Left ventricle myocardium inferior (tissue), 1 donor: ENCODE results near the gene USP44. TPM values are rescaled to one million over a fixed set of nuclear protein-coding genes. Genes with fewer than 3 reads are reported as not detected.

ENCODE experiments used
- DNase-seq: peaks from one replicate; pipeline ENCODE4 v3.0.0-alpha.2; 2020
- H3K27ac ChIP-seq: fragments of 200-600 bp; replicated peaks from 2 replicates; pipeline ENCODE4 v1.8.0; 2021
- H3K27me3 ChIP-seq: fragments of 200-600 bp; 2 replicates; pipeline ENCODE4 v1.8.0; 2021; ENCODE audit warnings: low read depth
- H3K36me3 ChIP-seq: fragments of 200-600 bp; 2 replicates; pipeline ENCODE4 v1.8.0; 2021
- H3K4me1 ChIP-seq: fragments of 200-600 bp; 2 replicates; pipeline ENCODE4 v1.8.0; 2021
- H3K4me3 ChIP-seq: fragments of 200-600 bp; 2 replicates; pipeline ENCODE4 v1.8.0; 2021; ENCODE audit warnings: mild to moderate bottlenecking, moderate library complexity
- H3K9me3 ChIP-seq: fragments of 200-600 bp; replicated peaks from 2 replicates; pipeline ENCODE4 v1.8.0; 2021
- intact Hi-C: fragments of 100-400 bp; cut with micrococcal nuclease; formaldehyde crosslinking; loops from one replicate; pipeline ENCODE4 v1.11.0; 2022
- long read RNA-seq: library from polyadenylated mRNA; unstranded; transcript quantifications from one replicate; pipeline ENCODE4 v2.0.0, GENCODE V29; 2021
- total RNA-seq: library from RNA; stranded (reverse); fragmentation: NEBNext Ultra II Directional; extraction: Animal tissue kit (Norgen Biotek cat#: 25700); gene quantifications from one replicate; pipeline ENCODE4 v1.2.1, GENCODE V29; 2021
- TF ChIP-seq, protein P1 (sequence below): fragments of 200-600 bp; IDR thresholded peaks from 2 replicates; pipeline ENCODE4 v1.8.0; 2021; ENCODE audit warnings: antibody characterized with exemption, mild to moderate bottlenecking, borderline replicate concordance
- donor health status: DM: no; HTN: yes; CAD: no; lungs with severe emphysema.

The USP44 gene
- total RNA-seq, result 0.80 TPM
- long read RNA-seq, partial matches to known transcripts, result 0 of 3 reads
- long read RNA-seq, other reads (novel, unspliced or antisense), result 1 of 3 reads

DNA sequence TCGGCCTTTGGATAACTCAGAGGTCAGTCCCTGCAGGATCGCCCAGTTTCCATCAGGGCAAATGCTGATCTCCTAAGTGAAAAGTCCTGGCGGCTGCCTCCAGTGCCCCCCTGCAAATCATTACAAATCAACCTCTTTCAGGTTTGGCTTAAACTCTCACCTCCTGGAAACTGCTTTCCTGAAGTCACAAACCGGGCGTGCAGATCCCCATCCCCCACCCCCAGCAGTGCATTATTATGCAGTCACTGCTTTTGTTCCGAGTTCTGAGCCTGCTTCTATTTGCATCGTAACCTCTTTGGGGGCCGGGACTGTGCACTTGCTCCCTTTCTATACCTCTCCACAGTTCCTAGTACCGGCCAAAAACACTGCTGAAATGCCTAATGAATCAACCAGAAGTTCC is at the start of gene USP44:
USP44 (minus strand) TSS at position 172 of the 400 bp plus-strand sequence. CDS start 17,220 bp downstream, outside the sequence.
- TF ChIP-seq, protein P1, sequence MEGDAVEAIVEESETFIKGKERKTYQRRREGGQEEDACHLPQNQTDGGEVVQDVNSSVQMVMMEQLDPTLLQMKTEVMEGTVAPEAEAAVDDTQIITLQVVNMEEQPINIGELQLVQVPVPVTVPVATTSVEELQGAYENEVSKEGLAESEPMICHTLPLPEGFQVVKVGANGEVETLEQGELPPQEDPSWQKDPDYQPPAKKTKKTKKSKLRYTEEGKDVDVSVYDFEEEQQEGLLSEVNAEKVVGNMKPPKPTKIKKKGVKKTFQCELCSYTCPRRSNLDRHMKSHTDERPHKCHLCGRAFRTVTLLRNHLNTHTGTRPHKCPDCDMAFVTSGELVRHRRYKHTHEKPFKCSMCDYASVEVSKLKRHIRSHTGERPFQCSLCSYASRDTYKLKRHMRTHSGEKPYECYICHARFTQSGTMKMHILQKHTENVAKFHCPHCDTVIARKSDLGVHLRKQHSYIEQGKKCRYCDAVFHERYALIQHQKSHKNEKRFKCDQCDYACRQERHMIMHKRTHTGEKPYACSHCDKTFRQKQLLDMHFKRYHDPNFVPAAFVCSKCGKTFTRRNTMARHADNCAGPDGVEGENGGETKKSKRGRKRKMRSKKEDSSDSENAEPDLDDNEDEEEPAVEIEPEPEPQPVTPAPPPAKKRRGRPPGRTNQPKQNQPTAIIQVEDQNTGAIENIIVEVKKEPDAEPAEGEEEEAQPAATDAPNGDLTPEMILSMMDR, result no peak
- no peak within 1 kb of the TSS for H3K4me3 ChIP-seq
- no peaks in the 10 kb centered on the region for H3K36me3 ChIP-seq
- peaks cover 7% of the 10 kb centered on the region for H3K9me3 ChIP-seq
- H3K4me1 ChIP-seq, result peaks cover 19% of the 10 kb centered on the region
- no peak within 1 kb of the TSS for H3K27ac ChIP-seq
- DNase-seq, result no peak
- peaks cover 14% of the 10 kb centered on the region for H3K27me3 ChIP-seq
- intact Hi-C loops, result no loop called here

DNA sequence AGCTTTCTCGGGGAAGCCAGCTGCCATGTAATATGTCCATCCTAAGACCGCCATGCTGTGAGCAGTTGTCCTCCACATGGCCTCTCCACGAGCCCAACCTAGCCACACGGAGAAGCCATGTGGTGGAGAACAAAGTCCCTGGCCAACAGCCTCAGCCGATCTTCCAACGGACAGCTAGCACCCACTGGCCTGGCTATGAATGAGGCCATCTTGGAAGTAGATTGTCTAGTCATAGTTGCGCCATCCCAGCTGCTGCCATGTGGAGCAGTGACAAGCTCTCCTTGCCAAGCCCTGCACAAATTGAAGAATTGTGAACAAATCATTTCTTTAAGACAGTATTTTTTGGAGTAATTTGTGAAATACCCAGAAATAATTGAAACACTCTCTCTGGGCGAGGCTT is 49.3 kb upstream of the USP44 start:
- H3K27me3 ChIP-seq, result no peaks in the 10 kb centered on the region
- intact Hi-C loops, result no loop called here
- no peaks in the 10 kb centered on the region for H3K36me3 ChIP-seq
- peak; percentile 58 for DNase-seq
- peak overlapping the region; percentile 65 for H3K27ac ChIP-seq
- TF ChIP-seq, protein P1, result no peak
- no peaks in the 10 kb centered on the region for H3K9me3 ChIP-seq
- peaks cover 29% of the 10 kb centered on the region for H3K4me1 ChIP-seq
- no peak overlapping the region for H3K4me3 ChIP-seq

DNA sequence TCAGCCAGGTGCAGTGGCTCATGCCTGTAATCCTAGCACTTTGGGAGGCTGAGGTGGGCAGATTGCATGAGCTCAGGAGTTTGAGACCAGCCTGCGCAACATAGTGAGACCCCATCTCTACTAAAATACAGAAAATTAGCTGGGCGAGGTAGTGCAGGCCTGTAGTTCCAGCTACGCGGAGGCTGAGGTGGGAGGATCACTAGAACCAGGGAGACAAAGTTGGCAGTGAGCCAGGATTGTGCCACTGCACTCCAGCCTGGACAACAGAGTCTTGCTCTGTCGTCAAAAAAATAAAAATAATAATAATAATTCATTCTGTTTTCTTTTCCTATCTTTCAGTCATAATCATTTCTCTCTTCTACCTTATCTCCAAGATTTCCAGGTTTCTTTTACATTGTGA is 48.6 kb upstream of the USP44 start:
- Histone ChIP-seq H3K27ac (peak overlapping the region; percentile 65), H3K9me3 (no peaks in the 10 kb centered on the region), H3K4me1 (peaks cover 24% of the 10 kb centered on the region), H3K27me3 (no peaks in the 10 kb centered on the region), H3K36me3 (no peaks in the 10 kb centered on the region), H3K4me3 (no peak overlapping the region)
- intact Hi-C loops, result no loop called here
- no peak for DNase-seq
- TF ChIP-seq, protein P1, result no peak

DNA sequence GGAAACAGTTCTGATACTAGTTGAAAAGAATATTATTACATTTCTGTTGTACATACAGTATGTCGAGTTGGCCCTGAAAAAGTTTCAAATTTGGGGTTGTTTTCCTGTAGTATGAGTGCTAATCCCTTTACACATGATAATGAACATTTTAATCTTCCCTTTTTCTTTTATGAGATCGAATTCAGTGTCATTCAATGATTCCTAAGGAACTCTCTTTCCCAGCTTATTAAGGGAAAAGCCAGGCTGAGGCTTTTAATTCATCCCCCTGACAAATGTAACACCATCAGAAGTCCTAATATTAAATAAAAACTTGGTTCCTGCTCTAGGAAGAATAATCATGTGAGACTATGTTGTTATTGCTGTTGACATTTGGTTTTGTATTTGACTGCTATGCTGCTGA is 42.9 kb upstream of the USP44 start:
- peak overlapping the region; percentile 68 for H3K27ac ChIP-seq
- intact Hi-C loops, result no loop called here

DNA sequence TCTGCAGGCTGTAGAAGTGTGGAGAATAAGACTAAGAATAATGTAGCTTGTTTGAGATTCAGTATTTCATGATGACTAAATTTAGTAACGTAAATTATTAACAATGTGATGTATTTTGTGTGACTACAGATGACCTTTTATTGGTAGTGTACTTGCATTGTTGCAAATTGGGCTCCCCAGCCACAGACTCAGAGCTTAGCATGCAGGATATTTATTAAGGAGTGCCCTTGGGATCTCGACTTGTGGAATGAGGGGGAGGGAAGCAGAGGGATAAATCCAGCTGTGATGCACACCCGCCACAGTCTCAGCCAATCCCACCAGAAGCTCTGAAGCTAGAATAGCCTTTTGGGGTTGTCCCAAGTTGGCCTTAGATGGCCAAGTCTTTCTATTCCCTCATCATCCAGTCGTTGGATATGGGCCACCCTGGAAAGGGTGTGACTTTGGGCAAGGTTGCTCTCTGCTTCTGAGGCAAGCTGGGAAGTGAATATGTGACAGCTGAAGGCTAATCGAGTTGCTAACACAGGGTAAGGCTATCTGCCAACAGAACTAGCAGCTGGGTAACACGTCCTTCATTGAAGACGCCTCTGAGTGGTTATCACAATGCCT is 42.1 kb upstream of the USP44 start:
- DNase-seq, result peak; percentile 72
- peak overlapping the region; percentile 68 for H3K27ac ChIP-seq
- H3K9me3 ChIP-seq, result no peaks in the 10 kb centered on the region
- H3K4me1 ChIP-seq, result peaks cover 25% of the 10 kb centered on the region
- no peak overlapping the region for H3K4me3 ChIP-seq
- no peaks in the 10 kb centered on the region for H3K36me3 ChIP-seq
- intact Hi-C loops, result no loop called here
- TF ChIP-seq, protein P1, result no peak
- H3K27me3 ChIP-seq, result no peaks in the 10 kb centered on the region

More for the DNA sequence above, 42.9 kb upstream of the USP44 start:
- H3K4me1 ChIP-seq, result peaks cover 25% of the 10 kb centered on the region
- no peak overlapping the region for H3K4me3 ChIP-seq
- DNase-seq, result no peak
- H3K9me3 ChIP-seq, result no peaks in the 10 kb centered on the region
- H3K27me3 ChIP-seq, result no peaks in the 10 kb centered on the region
- TF ChIP-seq, protein P1, result no peak
- no peaks in the 10 kb centered on the region for H3K36me3 ChIP-seq
